ENCODE results near the gene SLC6A6. TPM values are rescaled to one million over a fixed set of nuclear protein-coding genes. Genes with fewer than 3 reads are reported as not detected.

The SLC6A6 gene
- total and polyA plus RNA-seq, 2 donors (not counting 1 experiment from before 2014, with no cell fraction given) = 8.9 to 24.0 TPM

GRCh38 chr3:14489641-14490040, 87.2 kb downstream of the SLC6A6 start:
- no peak overlapping the region for H3K4me3 ChIP-seq (replicated peaks in 1 of 4; ENCODE audit: control extremely low read depth in 1 of 4, insufficient read depth in 1 of 4, low read depth in 3 of 4, low read length in 4 of 4)
- no peaks in the 10 kb centered on the region for H3K27me3 ChIP-seq (ENCODE audit: control insufficient read depth, insufficient read depth, low read length)
- no peaks in the 10 kb centered on the region for H3K36me3 ChIP-seq (ENCODE audit: control insufficient read depth, insufficient read depth, low read length)
- H3K79me2 ChIP-seq (ENCODE audit: control insufficient read depth, insufficient read depth, low read length) = no peaks in the 10 kb centered on the region
- H3K4me2 ChIP-seq (ENCODE audit: extremely low read depth, insufficient read depth, low read length) = no peak overlapping the region
- TF ChIP-seq CTCF (conservative IDR thresholded peaks at IDR 0.05 in 1 of 2, IDR thresholded peaks at IDR 0.05 in 1 of 2; ENCODE audit: low read depth in 1 of 2, low read length in 2 of 2) = no peak
- TF ChIP-seq EZH2 (IDR thresholded peaks at IDR 0.05; ENCODE audit: low read length, missing control alignments) = no peak
- H3K4me1 ChIP-seq (ENCODE audit: control insufficient read depth, extremely low read depth, insufficient read depth, low read length) = no peaks in the 10 kb centered on the region
- no peaks in the 10 kb centered on the region for H4K20me1 ChIP-seq (ENCODE audit: control insufficient read depth, extremely low read depth, insufficient read depth, low read length)
- H3K9ac ChIP-seq (ENCODE audit: insufficient read depth, low read length) = no peak overlapping the region
- H3K9me3 ChIP-seq (ENCODE audit: control insufficient read depth, insufficient read depth, low read depth, low read length) = no peaks in the 10 kb centered on the region
- H2AFZ ChIP-seq (ENCODE audit: low read length) = no peak overlapping the region
- no peak for DNase-seq (ENCODE audit: low read depth in 2 of 2)
- no peak overlapping the region for H3K27ac ChIP-seq (ENCODE audit: insufficient read depth, low read length)

- TF ChIP-seq EZH2 (IDR thresholded peaks at IDR 0.05; ENCODE audit: low read length, missing control alignments) (no peak), CTCF (conservative IDR thresholded peaks at IDR 0.05 in 1 of 2, IDR thresholded peaks at IDR 0.05 in 1 of 2; ENCODE audit: low read depth in 1 of 2, low read length in 2 of 2) (no peak)
- Histone ChIP-seq H3K4me2 (ENCODE audit: extremely low read depth, insufficient read depth, low read length) (no peak overlapping the region), H3K9ac (ENCODE audit: insufficient read depth, low read length) (no peak overlapping the region), H3K27ac (ENCODE audit: insufficient read depth, low read length) (no peak overlapping the region), H3K36me3 (ENCODE audit: control insufficient read depth, insufficient read depth, low read length) (no peaks in the 10 kb centered on the region), H4K20me1 (ENCODE audit: control insufficient read depth, extremely low read depth, insufficient read depth, low read length) (no peaks in the 10 kb centered on the region), H3K79me2 (ENCODE audit: control insufficient read depth, insufficient read depth, low read length) (no peaks in the 10 kb centered on the region), H3K27me3 (ENCODE audit: control insufficient read depth, insufficient read depth, low read length) (no peaks in the 10 kb centered on the region), H2AFZ (ENCODE audit: low read length) (no peak overlapping the region), H3K4me3 (replicated peaks in 1 of 4; ENCODE audit: control extremely low read depth in 1 of 4, insufficient read depth in 1 of 4, low read depth in 3 of 4, low read length in 4 of 4) (no peak overlapping the region), H3K4me1 (ENCODE audit: control insufficient read depth, extremely low read depth, insufficient read depth, low read length) (no peaks in the 10 kb centered on the region), H3K9me3 (ENCODE audit: control insufficient read depth, insufficient read depth, low read depth, low read length) (no peaks in the 10 kb centered on the region)
- no peak for DNase-seq (ENCODE audit: low read depth in 2 of 2)
These were observed 87.8 kb downstream of the SLC6A6 start for GRCh38 chr3:14490255-14490654.

- Histone ChIP-seq H3K4me3 (replicated peaks in 1 of 4; ENCODE audit: control extremely low read depth in 1 of 4, insufficient read depth in 1 of 4, low read depth in 3 of 4, low read length in 4 of 4) (no peak overlapping the region), H3K9ac (ENCODE audit: insufficient read depth, low read length) (no peak overlapping the region), H3K27ac (ENCODE audit: insufficient read depth, low read length) (no peak overlapping the region), H3K4me2 (ENCODE audit: extremely low read depth, insufficient read depth, low read length) (no peak overlapping the region), H2AFZ (ENCODE audit: low read length) (no peak overlapping the region), H3K36me3 (ENCODE audit: control insufficient read depth, insufficient read depth, low read length) (no peaks in the 10 kb centered on the region), H3K27me3 (ENCODE audit: control insufficient read depth, insufficient read depth, low read length) (no peaks in the 10 kb centered on the region), H4K20me1 (ENCODE audit: control insufficient read depth, extremely low read depth, insufficient read depth, low read length) (no peaks in the 10 kb centered on the region), H3K9me3 (ENCODE audit: control insufficient read depth, insufficient read depth, low read depth, low read length) (no peaks in the 10 kb centered on the region), H3K4me1 (ENCODE audit: control insufficient read depth, extremely low read depth, insufficient read depth, low read length) (no peaks in the 10 kb centered on the region), H3K79me2 (ENCODE audit: control insufficient read depth, insufficient read depth, low read length) (no peaks in the 10 kb centered on the region)
- DNase-seq (ENCODE audit: low read depth in 2 of 2) = no peak
- no peak for TF ChIP-seq CTCF (conservative IDR thresholded peaks at IDR 0.05 in 1 of 2, IDR thresholded peaks at IDR 0.05 in 1 of 2; ENCODE audit: low read depth in 1 of 2, low read length in 2 of 2)
- no peak for TF ChIP-seq EZH2 (IDR thresholded peaks at IDR 0.05; ENCODE audit: low read length, missing control alignments)
These were observed 88.4 kb downstream of the SLC6A6 start for GRCh38 chr3:14490831-14491230.
